GM21390 (cell line): ENCODE results near the gene AUNIP.
A peak's percentile ranks its signal among the peaks of the same experiment; 100 is the strongest.

Experiments used
- ATAC-seq: cut with Tn5 transposase; IDR thresholded peaks from one replicate; pipeline ENCODE4 v1.9.1; 2021; ENCODE audit not compliant: unreplicated experiment

Gene AUNIP

GRCh38 chr1:25889470-25889869 lies 30.2 kb upstream of the AUNIP start:
- ATAC-seq: no peak

- no peak for ATAC-seq
Measured at GRCh38 chr1:25888426-25888987, 29.2 kb upstream of the AUNIP start.

GRCh38 chr1:25885602-25886001 lies 26.3 kb upstream of the AUNIP start:
- no peak for ATAC-seq

- ATAC-seq: no peak
Measured at GRCh38 chr1:25881266-25881665, 22.0 kb upstream of the AUNIP start.

GRCh38 chr1:25880518-25880917 lies 21.3 kb upstream of the AUNIP start:
- ATAC-seq: no peak

GRCh38 chr1:25879675-25880074 lies 20.4 kb upstream of the AUNIP start:
- no peak for ATAC-seq

GRCh38 chr1:25878690-25879089 lies 19.4 kb upstream of the AUNIP start:
- ATAC-seq: no peak

- ATAC-seq: no peak
Measured at GRCh38 chr1:25877155-25877554, 17.9 kb upstream of the AUNIP start.

- no peak for ATAC-seq
Measured at GRCh38 chr1:25876693-25877077, 17.4 kb upstream of the AUNIP start.

- no peak for ATAC-seq
Measured at GRCh38 chr1:25875856-25876692, 16.8 kb upstream of the AUNIP start.

- ATAC-seq: peak; percentile 62
Measured at GRCh38 chr1:25875154-25875855, 16.0 kb upstream of the AUNIP start, which contains the start of gene PAQR7. PAQR7 (minus strand) TSS chr1:25875708; CDS start chr1:25863839, 11,869 bp downstream.

GRCh38 chr1:25874635-25875153 lies 15.4 kb upstream of the AUNIP start:
- no peak for ATAC-seq

GRCh38 chr1:25874209-25874608 lies 15.0 kb upstream of the AUNIP start:
- no peak for ATAC-seq

GRCh38 chr1:25873120-25873519 lies 13.9 kb upstream of the AUNIP start:
- ATAC-seq: no peak

- no peak for ATAC-seq
Measured at GRCh38 chr1:25872713-25873112, 13.5 kb upstream of the AUNIP start.

GRCh38 chr1:25871704-25872494 lies 12.6 kb upstream of the AUNIP start:
- ATAC-seq: no peak

- no peak for ATAC-seq
Measured at GRCh38 chr1:25871086-25871703, 11.9 kb upstream of the AUNIP start.

- no peak for ATAC-seq
Measured at GRCh38 chr1:25870614-25871013, 11.4 kb upstream of the AUNIP start.

- no peak for ATAC-seq
Measured at GRCh38 chr1:25869909-25870606, 10.8 kb upstream of the AUNIP start.
